RPMI7951 (cell line): ENCODE results near the gene THSD4. TPM values are rescaled to one million over a fixed set of nuclear protein-coding genes. Genes with fewer than 3 reads are reported as not detected.

Source experiments
- DNase-seq: peaks from one replicate; pipeline ENCODE4 v3.0.0-alpha.2; 2012; ENCODE audit warnings: low read depth
- total RNA-seq: library from RNA; depleted of rRNA; stranded (reverse); fragments of >200 nt; shearing (Covaris generic); gene quantifications from 2 replicates; pipeline ENCODE4 v1.2.3, GENCODE V29; 2014

Gene THSD4
- total RNA-seq, 1 experiment from 2014 or later, result 25.2 TPM

DNA sequence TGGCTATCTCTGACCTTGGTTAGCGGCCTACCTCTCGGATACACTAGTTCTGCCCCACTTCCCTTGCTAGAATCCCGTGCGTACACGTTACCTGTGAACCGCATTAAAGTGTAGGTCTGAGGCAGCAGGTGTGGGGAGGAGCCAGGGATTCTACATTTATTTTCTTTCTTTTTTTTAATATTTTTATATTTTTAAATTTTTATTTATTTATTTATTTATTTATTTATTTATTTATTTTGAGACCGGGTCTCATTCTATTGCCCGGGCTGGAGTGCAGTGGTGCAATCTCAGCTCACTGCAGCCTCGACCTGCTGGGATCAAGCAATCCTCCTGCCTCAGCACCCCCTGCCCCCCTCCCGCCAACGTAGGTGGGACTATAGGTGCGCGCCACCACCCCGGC is 634.2 kb downstream of the THSD4 start:
- DNase-seq, result no peak

DNA sequence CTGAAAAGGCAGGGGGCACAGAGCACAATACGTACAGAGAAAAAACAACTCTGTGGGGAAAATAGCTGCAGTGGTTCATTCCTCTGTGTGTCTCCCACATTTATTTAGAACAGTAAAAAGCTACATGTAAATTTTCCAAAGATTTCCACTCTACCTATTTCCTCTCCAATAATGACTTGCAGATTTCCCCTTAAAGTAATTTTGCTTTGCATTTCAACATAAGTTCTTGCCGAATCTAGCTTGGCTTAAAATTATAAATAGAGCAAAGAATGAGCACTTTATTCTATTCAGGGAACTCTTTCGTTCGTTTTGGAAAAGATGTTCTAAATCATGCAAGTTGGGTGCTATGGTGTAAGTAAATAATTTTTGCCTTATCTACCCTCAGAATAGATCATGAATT is 636.9 kb downstream of the THSD4 start:
- no peak for DNase-seq

DNA sequence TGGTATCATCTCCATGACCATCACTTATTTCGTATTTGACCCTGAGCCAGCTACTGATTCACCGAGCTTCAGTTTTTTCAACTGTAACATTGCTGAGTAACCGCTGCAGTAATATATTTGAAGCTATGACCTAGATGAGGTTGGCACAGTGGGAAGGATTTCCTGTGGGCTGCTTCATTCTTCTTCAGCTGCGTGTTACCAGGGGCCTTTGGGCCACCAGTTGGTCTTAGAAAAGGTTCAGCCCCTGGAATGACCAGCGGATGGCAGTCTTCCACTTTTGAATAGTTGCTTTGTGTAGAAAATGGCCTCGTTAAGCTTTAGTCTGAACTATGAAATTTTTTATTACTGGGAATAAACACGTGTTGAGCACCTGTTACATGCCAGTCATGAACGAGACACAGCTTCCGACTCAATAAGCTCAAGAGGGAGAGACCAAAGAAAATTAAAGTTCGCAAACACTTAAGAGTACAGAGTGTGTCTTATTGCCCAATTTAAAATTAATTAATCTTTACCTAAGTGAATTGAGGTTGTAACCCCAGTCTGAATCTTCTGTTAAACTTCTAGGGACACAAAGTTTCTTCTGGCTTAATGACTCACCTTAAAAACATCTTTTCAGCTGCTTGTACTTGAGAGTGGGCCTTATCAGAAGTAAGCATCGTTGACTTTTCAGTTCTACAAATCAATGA is 637.5 kb downstream of the THSD4 start:
- peak; percentile 99 for DNase-seq

DNA sequence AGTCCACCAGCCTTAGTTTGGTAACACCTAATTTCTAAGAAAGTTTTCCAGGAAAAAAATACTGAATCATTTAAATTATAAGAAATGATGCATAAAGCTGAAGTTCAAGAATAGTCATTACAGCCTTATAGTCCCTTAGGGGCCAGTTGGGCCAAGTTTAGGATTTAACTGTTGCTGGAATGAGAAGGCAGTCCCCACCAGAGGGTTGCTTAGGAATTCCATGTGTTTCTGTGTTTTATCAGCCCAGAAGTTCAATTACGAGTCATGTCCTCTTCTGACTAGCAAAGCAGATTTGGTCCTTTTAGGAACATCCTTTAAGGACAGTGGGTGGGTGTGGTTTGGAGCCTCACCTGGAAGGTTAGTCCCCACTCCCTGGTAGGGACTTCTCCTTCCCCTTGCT is 638.1 kb downstream of the THSD4 start:
- peak; percentile 52 for DNase-seq

DNA sequence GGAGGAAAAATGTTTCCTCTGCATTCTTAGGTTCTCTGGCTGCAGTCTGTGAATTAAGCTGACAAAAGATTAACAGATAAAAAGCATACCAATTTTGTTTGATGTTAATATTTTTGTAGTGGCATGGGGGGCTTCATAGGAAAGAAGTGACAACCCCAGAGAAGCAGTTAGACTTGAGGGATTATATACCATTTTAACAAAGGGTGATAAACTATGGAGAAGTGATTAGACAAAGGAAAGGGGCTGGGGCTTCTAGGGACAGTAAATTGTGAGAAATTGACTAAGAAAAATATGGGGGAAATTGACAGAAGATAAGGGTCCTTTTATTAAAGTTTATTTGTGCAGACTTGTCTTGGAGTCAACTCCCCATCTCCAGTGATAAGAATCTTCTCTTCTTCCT is 639.4 kb downstream of the THSD4 start:
- DNase-seq, result no peak

DNA sequence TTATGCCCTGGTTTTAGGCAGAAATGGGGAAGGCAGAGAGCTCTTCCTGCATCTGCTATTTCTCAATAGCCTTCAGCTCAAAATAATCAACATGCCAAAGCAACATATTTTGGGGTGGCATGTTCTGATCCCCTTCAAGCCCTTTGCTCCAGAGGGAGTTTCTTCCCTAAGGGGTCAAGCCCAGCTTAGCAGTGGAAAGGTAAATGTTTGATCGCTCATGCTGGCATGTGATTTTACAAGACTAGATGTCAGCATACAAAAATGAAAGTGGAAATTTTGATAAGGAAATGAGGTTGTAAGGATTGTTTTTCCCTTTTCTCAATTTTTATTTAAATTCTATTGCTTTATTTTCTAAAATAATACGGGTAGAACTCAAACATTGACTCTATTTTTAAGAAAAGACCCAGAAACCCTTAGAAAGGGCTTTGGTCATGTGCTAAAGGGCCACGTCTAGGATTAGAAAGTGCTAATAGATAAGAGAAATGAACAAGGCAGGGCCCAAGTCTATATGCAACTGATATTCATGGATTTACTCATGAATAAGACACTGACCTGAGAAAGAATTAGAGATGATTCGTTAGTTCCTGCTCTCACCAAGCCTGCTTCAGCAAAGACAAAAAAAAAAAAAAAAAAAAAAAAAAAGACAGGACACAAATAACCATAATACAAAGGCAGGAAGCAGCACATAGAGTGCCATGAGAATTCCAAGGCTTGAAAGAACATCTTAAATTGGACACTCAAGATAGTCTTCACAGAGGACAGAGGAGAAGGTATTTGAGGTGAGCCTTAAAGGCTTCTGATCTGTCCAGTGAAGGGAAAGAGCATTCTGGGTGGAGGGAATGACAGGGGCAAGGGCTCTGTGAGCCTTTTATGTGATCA is 640.1 kb downstream of the THSD4 start:
- no peak for DNase-seq

DNA sequence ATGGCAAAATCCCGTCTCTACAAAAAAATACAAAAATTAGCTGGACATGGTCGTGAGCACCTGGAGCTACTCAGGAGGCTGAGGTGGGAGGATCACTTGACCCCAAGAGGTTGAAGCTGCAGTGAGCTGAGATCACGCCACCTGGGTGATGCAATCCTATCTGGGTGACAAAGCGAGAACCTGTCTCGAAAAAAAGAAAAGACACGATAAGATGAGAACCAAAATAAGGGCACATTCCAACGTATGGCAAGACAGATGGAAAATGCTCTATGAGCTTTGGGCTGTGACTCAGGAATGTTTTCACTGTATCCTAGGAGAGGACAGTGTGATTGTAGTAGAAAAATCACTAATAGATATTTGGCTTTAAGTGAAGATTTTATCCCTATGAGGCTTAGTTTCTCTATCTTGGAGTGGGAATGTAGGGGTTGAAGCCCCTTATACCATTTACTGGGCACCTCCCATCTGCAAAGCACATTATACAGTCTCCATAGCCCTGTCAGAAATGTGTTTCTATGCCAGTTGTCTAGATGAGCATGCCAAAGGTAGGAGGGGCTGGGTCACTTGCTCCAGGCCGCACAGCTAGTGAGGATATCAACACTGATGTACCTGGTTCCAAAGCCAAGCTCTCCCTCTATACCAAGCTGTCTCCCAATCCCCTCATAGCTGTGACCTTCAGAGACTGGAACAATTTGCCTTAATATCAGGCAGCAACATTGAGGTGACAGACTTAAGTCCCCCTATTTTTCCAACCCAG is 641.5 kb downstream of the THSD4 start:
- no peak for DNase-seq

DNA sequence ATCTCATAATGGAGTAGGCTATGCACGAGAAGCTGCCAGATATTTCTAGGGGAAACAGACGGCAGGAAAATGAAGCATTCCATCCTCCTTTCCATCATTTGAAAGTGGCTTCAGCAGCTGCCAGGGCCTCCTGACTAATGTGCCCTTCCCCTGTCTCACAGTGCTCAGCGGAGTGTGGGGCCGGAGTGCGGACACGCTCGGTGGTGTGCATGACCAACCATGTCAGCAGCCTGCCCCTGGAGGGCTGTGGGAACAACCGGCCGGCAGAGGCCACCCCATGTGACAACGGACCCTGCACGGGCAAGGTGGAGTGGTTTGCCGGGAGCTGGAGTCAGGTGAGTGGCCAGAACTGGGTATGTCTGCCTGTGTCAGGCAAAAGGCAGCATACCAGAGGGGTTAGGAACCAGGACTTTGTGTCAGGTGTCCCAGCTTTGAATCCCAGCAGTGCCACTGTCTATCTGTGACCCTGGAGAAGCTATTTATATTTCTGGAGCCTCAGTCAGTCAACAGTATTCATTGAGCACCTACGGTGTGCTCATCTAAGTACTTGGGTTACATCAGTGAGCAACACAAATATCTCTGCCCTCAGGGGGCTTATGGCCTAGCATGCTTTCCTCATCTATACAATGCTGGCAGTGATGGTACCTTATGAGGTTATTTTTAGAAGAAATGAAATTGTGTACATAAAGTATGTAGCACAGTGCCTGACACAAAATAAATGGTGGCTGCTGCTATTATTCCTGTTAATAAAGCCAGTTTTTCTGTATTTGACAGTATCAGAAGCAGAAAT is 642.7 kb downstream of the THSD4 start:
- DNase-seq, result no peak

DNA sequence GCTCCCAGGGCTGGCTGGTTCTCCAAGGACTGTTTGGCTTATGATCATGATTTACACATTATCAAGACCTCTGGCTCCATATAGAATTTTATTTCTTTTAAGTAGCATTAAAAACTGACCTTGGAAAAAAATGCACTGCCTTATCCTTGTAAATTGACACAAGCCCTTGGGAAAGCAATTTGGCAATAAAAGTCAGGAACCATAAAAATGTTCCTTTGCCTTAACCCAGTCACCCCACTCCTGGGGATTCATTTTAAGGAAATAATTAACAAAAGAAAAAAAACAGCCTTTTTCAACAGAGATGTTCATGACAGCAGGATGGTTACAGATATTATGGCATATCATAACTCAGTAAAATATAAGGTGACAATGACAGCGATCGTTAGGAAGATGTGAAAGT is 643.4 kb downstream of the THSD4 start:
- DNase-seq, result no peak

DNA sequence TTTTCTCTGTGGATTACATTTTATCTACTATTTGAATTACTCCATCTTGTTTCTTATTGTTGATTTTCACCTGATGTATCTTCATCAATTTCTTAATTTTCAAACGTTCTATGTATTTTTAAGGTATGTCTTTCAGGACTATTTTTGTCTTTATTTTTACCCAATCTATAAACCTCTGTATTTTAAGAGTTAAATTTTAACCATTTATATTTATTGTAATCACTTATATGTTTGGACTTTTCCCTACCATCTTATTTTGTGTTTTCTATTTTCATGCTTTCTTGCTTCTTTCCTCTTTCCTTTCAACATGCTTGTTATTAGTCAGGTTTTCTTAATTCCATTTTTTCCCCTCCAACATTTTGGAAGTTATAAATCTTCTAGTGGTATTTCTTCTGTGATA is 645.6 kb downstream of the THSD4 start:
- DNase-seq, result no peak

DNA sequence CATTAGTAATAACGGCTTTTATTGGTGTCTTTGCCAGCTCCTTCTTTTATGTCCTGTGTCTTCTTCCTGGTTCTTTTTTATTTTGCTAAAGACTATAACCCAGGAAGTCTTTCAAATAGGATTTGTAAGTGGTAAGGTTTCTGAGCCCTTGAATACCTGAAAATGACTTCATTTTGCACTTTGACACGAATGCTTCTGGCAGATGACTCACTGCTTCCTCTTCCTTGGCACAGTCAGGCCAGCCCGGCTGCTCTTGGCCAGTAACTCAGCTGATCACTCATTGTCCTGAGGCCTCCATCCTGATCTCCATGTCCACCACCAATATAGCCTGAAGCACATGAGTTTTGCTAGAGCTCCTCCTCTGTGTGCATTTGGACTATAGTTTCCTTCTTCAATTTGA is 646.4 kb downstream of the THSD4 start:
- DNase-seq, result peak; percentile 96

DNA sequence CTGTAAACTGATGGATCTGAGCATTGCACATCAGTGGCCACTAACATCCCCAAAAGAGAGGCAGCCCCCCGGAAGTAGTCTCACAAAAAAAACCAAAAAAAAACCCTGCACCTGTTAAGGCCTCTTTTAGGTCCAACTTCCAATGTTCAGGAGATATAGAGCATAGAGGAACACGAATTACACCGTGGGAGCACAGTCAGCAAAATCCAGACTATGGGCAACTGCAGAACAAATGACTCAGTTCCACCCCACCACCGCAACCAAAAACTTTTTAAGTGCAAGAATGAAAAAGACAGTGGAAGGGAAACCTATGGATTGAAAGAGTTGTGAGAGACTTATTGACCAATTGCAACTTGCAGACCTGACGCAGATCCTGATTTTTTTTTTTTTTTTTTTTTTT is 652.9 kb downstream of the THSD4 start:
- DNase-seq, result no peak

DNA sequence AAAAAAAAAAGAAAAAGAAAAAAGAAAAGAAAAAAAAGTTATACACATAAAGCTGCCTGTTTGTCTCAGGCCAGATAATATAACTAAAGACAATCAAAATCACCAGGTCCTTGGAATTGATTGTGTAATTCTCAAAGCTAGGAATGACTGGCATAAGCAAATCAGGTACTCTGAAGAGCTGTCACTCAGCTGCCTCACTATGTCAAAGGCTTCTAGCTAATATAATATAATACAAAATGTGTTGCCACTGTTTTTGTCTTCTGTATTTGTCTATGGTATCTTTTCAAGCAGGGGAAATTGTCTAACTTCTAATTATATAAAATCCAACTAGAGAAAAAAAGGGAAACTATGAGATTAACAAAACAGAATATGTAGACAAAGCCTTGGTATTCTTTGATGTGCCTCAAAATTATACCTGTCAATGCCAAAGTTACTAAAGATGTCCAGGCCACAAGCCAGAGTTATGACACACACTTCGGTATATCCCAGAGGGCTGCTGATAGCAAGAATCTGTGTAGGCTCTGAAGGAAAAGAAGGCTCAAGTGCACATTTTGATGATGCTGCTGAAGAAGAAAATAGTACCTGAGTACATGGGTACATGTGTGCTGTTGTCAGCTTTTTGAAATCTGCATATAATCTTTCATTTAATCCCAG is 658.1 kb downstream of the THSD4 start:
- DNase-seq, result no peak

DNA sequence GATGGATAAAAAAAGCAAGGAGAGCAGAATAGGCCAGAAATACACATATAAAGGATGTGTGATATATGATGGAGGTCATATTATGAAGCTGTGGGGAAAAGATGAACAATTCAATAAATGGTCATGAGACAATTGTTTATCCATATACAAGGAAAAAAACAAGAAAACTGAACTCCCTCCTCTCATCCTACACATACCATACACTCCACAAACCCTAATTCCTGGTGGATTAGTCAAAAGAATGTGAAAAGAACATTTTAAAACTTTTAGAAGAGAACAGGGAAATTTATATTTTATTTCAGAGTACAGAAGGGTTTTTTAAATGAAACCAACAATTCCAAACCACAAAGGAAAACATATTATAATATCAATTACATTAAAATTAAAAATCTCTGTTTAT is 660.6 kb downstream of the THSD4 start:
- no peak for DNase-seq

DNA sequence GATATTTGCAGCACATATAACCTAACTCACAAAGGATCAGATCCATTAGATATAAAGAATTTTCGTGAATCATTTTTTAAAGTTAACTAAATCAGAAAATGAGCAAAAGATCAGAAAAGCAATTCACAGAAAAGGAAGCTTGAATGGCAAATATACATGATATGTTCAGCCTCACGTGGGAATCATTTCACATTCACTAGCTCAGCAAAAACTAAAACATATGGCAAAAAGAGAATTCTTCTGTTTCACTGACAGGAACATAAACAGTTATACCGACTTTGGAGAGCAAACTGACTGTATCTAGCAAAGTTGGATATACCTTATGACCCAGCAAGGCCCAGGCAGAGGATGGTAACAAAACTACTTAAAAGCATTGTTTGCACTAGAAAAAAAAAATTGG is 661.0 kb downstream of the THSD4 start:
- no peak for DNase-seq

DNA sequence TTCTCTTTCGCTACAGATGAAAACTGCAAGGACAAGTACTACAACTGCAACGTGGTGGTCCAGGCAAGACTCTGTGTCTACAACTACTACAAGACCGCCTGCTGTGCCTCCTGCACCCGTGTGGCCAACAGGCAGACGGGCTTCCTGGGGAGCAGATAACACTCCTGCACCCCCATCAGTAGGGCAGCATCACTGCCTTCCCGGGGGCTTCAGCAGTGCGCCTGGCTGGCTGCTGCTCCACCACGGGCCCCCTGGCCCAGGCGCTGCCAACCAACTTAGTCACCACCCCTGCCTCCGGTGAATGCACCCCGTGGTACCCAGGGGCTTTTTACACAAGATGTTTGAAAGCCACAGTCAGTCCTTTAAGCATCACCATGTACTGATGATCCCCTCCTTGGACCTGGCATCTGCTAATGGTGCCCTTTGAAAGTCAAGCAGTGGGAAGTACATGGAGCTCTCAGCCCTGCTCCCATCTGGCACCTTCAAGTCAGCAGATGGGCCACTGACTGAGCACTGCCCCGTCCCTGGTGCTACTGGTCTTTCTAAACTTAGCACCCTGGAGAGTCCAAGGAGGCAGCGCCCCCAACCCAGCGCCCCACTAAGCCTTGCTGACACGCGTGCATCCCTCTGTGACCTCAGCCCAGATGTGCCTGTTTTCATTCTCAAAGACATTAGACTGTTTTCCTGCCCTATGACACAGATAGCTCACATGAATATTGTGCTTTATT is 662.1 kb downstream of the THSD4 start:
- no peak for DNase-seq

DNA sequence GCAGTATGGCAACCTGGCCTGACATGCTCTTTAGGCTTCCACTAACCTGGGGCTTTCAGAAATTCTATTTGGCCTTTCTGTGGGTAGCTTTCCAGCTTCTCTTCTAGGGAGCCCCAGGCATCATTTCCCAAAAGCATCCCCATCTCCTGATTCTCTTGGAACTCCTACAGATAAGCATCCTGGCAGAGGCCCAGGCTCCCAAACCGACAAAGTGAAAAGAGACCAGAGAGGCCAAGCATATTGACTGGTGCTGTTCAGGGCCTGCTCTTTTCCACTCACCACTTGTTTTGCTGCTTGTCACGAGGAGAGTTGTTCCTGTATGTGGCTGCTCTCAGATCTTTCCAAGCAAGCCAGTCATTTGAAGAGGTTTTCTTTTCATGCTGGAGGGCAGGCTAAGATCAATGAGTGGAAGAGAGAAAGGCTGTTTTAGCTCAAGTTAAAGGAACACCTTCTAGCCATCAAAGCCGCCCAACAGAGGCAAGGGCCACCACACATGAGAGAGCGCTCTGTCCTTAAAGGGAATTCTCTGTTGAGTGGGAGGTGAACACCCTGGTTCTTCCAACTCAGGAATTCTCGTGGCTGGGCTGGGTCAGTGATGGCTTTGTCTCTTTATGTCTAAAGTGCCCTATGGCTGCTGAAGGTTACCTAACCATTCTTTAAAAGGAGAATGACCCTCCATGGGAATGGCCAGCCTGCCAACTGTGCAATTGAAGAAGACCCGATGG is 664.0 kb downstream of the THSD4 start:
- DNase-seq, result no peak

DNA sequence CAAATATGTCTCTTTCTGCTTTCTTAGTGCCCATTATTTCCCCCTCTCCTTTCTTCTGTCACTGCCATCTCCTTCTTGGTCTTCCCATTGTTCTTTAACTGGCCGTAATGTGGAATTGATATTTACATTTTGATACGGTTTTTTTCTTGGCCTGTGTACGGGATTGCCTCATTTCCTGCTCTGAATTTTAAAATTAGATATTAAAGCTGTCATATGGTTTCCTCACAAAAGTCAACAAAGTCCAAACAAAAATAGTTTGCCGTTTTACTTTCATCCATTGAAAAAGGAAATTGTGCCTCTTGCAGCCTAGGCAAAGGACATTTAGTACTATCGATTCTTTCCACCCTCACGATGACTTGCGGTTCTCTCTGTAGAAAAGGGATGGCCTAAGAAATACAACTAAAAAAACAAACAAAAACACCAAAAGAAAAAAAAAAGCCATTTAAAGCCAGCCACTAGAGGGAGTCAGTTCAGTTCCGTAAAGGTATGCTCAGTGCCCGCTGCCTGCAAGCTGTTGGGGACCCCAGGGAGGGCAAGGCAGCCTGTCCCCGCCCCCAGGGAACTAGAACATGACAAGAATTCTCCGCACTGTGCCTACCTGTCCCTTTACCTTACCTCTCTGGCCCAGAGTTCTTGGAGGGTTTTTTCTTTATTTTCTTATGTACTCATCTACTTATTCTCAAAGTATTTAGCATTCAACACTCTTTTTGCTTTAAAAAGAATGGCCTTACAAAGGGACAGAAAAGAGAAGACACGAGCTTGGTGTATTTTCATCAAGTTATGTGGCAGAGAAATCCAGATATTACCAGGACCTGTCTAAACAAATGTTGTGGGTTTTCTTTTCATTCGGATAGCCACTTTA is 665.1 kb downstream of the THSD4 start:
- DNase-seq, result peak; percentile 59
